Psoas muscle (tissue), 8 donors: ENCODE results near the gene KMT2B. TPM values are rescaled to one million over a fixed set of nuclear protein-coding genes. Genes with fewer than 3 reads are reported as not detected.

Experiments
- ATAC-seq, 4 donors: fragments of 200-7000 bp; cut with Tn5 transposase; one replicate each; pipeline ENCODE4 v1.9.1; 2020; ENCODE audit warnings: moderate library complexity in 3 of 4, mild to moderate bottlenecking in 2 of 4
- DNase-seq, 2 donors: peaks; one replicate each; pipeline ENCODE4 v3.0.0-alpha.2; 2020
- H3K27ac ChIP-seq: fragments of 200-600 bp; one replicate; pipeline ENCODE4 v1.8.0; 2022
- H3K27me3 ChIP-seq, 3 donors: fragments of 200-600 bp in 1 of 3; one replicate each; pipeline versions ENCODE4 v1.6.1 to v1.8.0; 2013 to 2022; ENCODE audit warnings: low read length in 2 of 3, mild to moderate bottlenecking in 2 of 3, moderate library complexity in 1 of 3; ENCODE audit not compliant: insufficient read depth in 3 of 3
- H3K36me3 ChIP-seq, 2 donors: fragments of 200-600 bp in 1 of 2; one replicate each; pipeline versions ENCODE4 v1.6.1 to v1.8.0; 2013 to 2022; ENCODE audit warnings: low read depth in 1 of 2, mild to moderate bottlenecking in 1 of 2, moderate library complexity in 1 of 2; ENCODE audit not compliant: insufficient read depth in 1 of 2
- H3K4me1 ChIP-seq: fragments of 200-600 bp; one replicate; pipeline ENCODE4 v1.8.0; 2022
- H3K4me3 ChIP-seq: fragments of 200-600 bp; one replicate; pipeline ENCODE4 v1.8.0; 2022; ENCODE audit warnings: mild to moderate bottlenecking
- H3K9me3 ChIP-seq: fragments of 200-600 bp; one replicate; pipeline ENCODE4 v1.8.0; 2022
- whole genome bisulfite sequencing, 3 donors: extraction: QIAGEN DNeasy Blood & Tissue Kit; methylation state at CpG; one replicate each; pipeline versions ENCODE4 v1.1.6 to v1.1.7; 2013; 5-methylcytosine and 5-hydroxymethylcytosine counted together
- intact Hi-C, 2 donors: fragments of 100-400 bp; cut with DNase I; formaldehyde crosslinking; loops; one replicate each; pipeline versions ENCODE4 v1.11.0 to v1.14.2; 2022
- polyA plus RNA-seq, 3 donors: library from polyadenylated mRNA; stranded (reverse); fragments of 200-250 nt; gene quantifications; one replicate each; pipeline ENCODE4 v1.2.3, GENCODE V29; 2013
- total RNA-seq, 4 donors: library from RNA; stranded (reverse); fragmentation: NEBNext Ultra II Directional in 2 of 4; extraction: Animal tissue kit (Norgen Biotek cat#: 25700) in 2 of 4; gene quantifications; one replicate each; pipeline versions ENCODE4 v1.2.1 to v1.2.4, GENCODE V29; 2021 to 2023
- TF ChIP-seq, protein P1 (sequence below): fragments of 200-600 bp; IDR thresholded peaks from one replicate; pipeline ENCODE4 v1.8.0; 2022; ENCODE audit warnings: antibody characterized with exemption
- donor health status: healthy with polysubstance abuse.
- donor health status: DM: no; HTN: no; CAD: no; lungs with moderate emphysema.
- donor health status: Bipolar disorder and iron deficiency.
- donor health status: healthy.
- donor health status: DM: yes; HTN: yes; CAD: no.
- donor health status: DM: no; HTN: no; CAD: no.
- donor health status: DM: no; HTN: no; CAD: no.
- donor health status: DM: yes; HTN: yes; CAD: no.

KMT2B gene
- total and polyA plus RNA-seq, 7 donors: 13.4 to 29.0 (median 20.0) TPM

DNA sequence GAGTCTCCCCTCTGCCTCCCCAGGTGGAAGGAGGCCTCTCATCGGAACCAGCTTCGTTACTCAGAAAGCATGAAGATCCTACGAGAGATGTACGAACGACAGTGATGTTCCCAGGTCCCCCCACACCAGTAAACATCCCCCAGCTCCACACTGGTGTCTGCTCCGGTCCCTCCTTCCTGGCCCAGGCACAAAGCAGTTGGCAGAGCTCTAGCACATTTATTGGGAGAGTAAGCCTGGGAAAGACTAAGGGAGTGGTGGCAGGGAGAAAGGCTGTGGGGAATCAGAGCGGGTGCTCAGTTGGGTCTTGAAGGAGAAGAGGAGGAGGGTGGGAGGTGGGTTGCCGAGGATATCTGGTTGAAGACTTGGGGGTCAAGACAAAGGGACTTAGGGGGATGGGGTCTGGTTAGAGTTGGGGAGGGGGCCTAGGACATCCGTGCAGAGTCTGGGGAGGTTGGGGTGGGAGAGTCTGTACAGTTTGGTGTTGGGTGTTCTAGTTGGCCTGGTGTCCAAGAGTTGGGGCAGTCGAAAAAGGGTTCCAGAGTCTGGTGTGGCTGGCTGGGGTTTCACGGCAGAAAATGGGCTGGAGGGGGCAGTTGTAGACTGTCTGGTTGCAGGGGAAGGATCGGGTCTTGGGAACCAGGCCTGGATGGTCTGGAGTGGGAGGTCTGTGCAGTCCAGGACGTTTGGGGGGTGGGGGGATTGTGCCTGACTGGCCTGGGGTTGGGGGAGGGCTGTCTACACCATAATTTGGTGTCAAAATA lies 36.7 kb downstream of the KMT2B start:
- ATAC-seq (no peak), DNase-seq (no peak)
- Histone ChIP-seq H3K4me1 (peaks cover 16% of the 10 kb centered on the region), H3K27ac (peak overlapping the region; percentile 94), H3K27me3 (no peaks in the 10 kb centered on the region), H3K36me3 (peaks cover 0 to 24% of the 10 kb centered on the region in 2 donors), H3K9me3 (no peaks in the 10 kb centered on the region), H3K4me3 (peak overlapping the region; percentile 83)
- TF ChIP-seq, protein P1, sequence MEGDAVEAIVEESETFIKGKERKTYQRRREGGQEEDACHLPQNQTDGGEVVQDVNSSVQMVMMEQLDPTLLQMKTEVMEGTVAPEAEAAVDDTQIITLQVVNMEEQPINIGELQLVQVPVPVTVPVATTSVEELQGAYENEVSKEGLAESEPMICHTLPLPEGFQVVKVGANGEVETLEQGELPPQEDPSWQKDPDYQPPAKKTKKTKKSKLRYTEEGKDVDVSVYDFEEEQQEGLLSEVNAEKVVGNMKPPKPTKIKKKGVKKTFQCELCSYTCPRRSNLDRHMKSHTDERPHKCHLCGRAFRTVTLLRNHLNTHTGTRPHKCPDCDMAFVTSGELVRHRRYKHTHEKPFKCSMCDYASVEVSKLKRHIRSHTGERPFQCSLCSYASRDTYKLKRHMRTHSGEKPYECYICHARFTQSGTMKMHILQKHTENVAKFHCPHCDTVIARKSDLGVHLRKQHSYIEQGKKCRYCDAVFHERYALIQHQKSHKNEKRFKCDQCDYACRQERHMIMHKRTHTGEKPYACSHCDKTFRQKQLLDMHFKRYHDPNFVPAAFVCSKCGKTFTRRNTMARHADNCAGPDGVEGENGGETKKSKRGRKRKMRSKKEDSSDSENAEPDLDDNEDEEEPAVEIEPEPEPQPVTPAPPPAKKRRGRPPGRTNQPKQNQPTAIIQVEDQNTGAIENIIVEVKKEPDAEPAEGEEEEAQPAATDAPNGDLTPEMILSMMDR: no peak
- 48 to 65% (median 53%) methylated on average over 13 of the region's 13 CpGs for WGBS, 3 donors
- intact Hi-C loops: loop anchor here in 1 of 2 donors (5.0 kb wide), 1 partner anchor 178 kb away; no protein-coding TSS in a partner anchor

DNA sequence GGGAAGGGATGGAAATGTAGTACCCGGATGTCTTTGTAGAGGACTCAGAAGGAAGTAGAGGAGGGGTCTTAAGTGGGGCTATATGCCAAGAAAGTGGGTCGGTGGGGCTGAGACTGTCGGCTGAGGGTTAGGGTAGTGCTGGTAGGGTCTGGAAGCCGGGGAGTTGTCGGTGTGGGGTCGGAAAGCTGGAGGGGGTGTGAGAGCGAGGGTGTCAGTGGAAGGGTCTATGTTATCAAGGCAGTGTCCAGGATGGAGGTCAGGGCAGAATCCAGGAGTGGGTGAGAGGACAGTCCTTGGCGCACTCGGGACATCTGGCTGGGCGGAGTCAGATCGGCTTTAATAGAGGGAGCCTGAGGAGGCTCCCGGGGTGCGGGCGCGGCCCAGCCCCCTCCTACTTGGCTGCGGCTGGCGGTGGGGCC lies 37.3 kb downstream of the KMT2B start:
- no peak for DNase-seq
- WGBS, 3 donors: 12 to 32% (median 16%) methylated on average over 12 to 17 of the region's 17 CpGs
- Histone ChIP-seq H3K4me3 (peak overlapping the region; percentile 83), H3K36me3 (peaks cover 0 to 24% of the 10 kb centered on the region in 2 donors), H3K27me3 (no peaks in the 10 kb centered on the region), H3K9me3 (no peaks in the 10 kb centered on the region), H3K27ac (peak overlapping the region; percentile 94), H3K4me1 (peaks cover 14% of the 10 kb centered on the region)
- intact Hi-C loops: loop anchor here in 1 of 2 donors (5.0 kb wide), 1 partner anchor 177 kb away; no protein-coding TSS in a partner anchor
- TF ChIP-seq, protein P1: no peak
- ATAC-seq: no peak

DNA sequence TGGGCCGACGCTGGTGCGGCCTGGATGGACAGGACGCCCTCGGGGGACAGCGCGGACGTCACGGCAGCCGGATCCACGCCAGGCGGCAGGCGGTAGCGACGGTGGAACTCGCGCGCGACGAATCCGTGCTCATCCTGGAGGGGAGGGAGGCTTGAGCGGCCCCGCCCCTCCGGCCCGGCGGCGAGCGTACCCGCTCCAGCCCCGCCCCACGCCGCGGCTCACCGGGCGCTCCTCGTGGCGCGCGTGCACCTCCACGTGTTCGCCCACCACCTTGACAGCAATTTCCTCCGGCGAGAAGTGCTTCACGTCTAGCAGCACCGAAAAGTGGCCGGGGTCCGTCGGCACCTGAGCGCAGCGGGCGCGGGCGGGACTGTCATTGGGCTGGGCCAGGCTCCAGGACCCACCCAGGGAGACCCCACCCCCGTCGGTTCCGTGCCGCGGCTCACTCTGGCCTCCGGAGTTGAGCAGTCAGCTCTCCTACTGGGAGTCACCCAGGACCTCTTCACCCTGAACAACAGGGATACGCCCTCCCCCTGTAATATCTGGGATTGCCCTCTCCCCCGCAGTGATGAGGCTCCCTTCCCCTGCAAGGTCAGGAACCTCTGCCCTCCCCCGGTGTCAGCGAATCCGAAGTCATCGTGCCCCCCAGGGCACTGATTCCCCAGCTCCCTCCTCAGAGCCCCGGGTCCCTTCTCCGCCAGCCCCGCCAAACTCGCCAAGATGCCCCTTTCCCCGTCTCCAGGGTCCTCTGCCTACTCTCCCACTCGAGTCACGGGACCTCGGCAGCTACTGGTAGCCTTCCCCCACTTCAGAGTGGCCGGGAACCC lies 38.0 kb downstream of the KMT2B start:
- Histone ChIP-seq H3K4me1 (peaks cover 14% of the 10 kb centered on the region), H3K9me3 (no peaks in the 10 kb centered on the region), H3K36me3 (peaks cover 0 to 27% of the 10 kb centered on the region in 2 donors), H3K4me3 (peak overlapping the region; percentile 83), H3K27me3 (no peaks in the 10 kb centered on the region), H3K27ac (peak overlapping the region; percentile 94)
- ATAC-seq (peak; percentile 51 to 59 (median 56)), DNase-seq (peak; percentile 94 to 97)
- intact Hi-C loops: loop anchor here in 1 of 2 donors (5.0 kb wide), 1 partner anchor 177 kb away; no protein-coding TSS in a partner anchor
- TF ChIP-seq, protein P1: no peak
- WGBS, 3 donors: 1 to 8% (median 6%) methylated on average over 49 to 74 of the region's 74 CpGs

DNA sequence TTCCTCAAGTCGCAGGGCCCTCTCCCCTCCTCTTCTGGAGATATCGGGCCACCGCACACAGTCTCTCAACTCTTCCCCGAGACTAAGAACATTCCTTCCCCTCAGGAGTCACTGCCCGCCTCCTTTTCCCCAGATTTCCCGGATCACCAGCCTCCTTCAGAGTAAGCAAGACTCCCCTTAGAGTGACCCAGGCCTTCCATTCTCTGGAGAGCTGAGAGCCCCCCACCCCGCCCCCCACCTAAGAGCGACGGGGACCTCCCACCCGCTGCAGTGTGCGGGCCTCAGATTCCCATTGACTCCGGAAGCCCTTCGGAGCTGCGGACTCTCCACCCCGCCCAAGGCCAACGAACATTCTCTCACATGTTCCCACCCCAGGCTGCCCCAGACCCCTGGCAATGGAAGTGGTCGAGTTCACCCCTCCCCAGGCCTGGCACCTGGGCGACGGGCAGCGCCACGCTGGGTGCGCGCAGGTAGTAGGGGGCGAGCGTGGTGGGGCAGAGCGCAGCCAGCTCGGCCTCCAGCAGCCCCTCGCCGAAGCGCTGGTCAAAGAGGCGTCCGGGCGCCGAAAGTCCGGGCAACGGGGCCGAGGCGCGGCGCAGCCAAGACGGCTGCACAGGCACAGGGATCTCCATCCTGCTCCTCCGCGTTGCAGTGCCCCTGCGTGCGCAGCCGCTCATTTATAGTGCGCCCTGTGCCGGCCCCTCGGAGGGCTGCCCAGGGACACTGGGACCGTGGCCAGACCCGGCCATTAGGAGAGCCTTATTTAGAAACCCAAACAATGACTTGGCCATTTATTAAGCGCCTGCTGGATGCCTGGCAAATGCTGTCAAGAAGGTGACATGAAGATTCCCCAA lies 38.8 kb downstream of the KMT2B start, which contains the start of gene HSPB6:
TSS of gene HSPB6 (minus strand) at position 653 of the 854 bp plus-strand sequence. CDS start at position 632, 21 bp downstream.
- Histone ChIP-seq H3K4me3 (peak within 1 kb of the TSS; percentile 83), H3K4me1 (peaks cover 14% of the 10 kb centered on the region), H3K27ac (peak within 1 kb of the TSS; percentile 94), H3K9me3 (no peaks in the 10 kb centered on the region), H3K27me3 (no peaks in the 10 kb centered on the region), H3K36me3 (peaks cover 0 to 27% of the 10 kb centered on the region in 2 donors)
- TF ChIP-seq, protein P1: no peak
- ATAC-seq (peak; percentile 40 to 56 (median 53)), DNase-seq (peak; percentile 85 to 92)
- WGBS, 3 donors: 1 to 5% (median 3%) methylated on average over 52 of the region's 52 CpGs
- intact Hi-C loops: loop anchor here in 1 of 2 donors (5.0 kb wide), 1 partner anchor 176 kb away; no protein-coding TSS in a partner anchor
